Measurements from ENCODE around the gene RBBP4. TPM values are rescaled to one million over a fixed set of nuclear protein-coding genes. Genes with fewer than 3 reads are reported as not detected.

Gene RBBP4
- total and polyA plus RNA-seq, 2 donors (not counting 1 experiment from before 2014, with no cell fraction given), result 69.9 to 204 TPM

GRCh38 chr1:32684167-32684811 lies 33.3 kb downstream of the RBBP4 start:
- no peaks in the 10 kb centered on the region for H3K79me2 ChIP-seq (ENCODE audit: control insufficient read depth, insufficient read depth, low read length)
- peaks cover 9 to 56% of the 10 kb centered on the region in 2 experiments for H3K36me3 ChIP-seq (replicated peaks in 1 of 2; ENCODE audit: control extremely low read depth in 1 of 2, control insufficient read depth in 1 of 2, extremely low read depth in 1 of 2, insufficient read depth in 2 of 2, low read length in 1 of 2)
- no peak overlapping the region for H3K4me3 ChIP-seq (ENCODE audit: control extremely low read depth in 1 of 5, extremely low read depth in 1 of 5, insufficient read depth in 1 of 5, low read depth in 2 of 5, low read length in 4 of 5)
- H3K27me3 ChIP-seq (replicated peaks in 1 of 4; ENCODE audit: control extremely low read depth in 1 of 4, control insufficient read depth in 3 of 4, insufficient read depth in 4 of 4, low read length in 3 of 4), result no peaks in the 10 kb centered on the region
- CTCF ChIA-PET, result interaction anchor here (0.9 kb wide), 1 partner anchor 164 kb away, joined by 3 read pairs; no protein-coding TSS in a partner anchor
- no peak for ATAC-seq (ENCODE audit: low read depth)
- 100% methylated on average over 1 of the region's 2 CpGs for WGBS (ENCODE audit: insufficient coverage)
- H4K20me1 ChIP-seq (ENCODE audit: control insufficient read depth, insufficient read depth, low read length, poor library complexity, severe bottlenecking), result no peaks in the 10 kb centered on the region
- DNase-seq, result no peak
- H2AFZ ChIP-seq (ENCODE audit: insufficient read depth, low read depth, low read length, poor library complexity, severe bottlenecking), result no peak overlapping the region
- no peak overlapping the region for H3K9ac ChIP-seq (ENCODE audit: low read length)
- no peak overlapping the region for H3K27ac ChIP-seq (ENCODE audit: low read length in 2 of 2)
- POLR2A ChIA-PET, result no interaction called here
- no peaks in the 10 kb centered on the region for H3K9me3 ChIP-seq (ENCODE audit: control extremely low read depth in 1 of 3, control insufficient read depth in 2 of 3, insufficient read depth in 1 of 3, low read length in 2 of 3)
- TF ChIP-seq, protein P1, sequence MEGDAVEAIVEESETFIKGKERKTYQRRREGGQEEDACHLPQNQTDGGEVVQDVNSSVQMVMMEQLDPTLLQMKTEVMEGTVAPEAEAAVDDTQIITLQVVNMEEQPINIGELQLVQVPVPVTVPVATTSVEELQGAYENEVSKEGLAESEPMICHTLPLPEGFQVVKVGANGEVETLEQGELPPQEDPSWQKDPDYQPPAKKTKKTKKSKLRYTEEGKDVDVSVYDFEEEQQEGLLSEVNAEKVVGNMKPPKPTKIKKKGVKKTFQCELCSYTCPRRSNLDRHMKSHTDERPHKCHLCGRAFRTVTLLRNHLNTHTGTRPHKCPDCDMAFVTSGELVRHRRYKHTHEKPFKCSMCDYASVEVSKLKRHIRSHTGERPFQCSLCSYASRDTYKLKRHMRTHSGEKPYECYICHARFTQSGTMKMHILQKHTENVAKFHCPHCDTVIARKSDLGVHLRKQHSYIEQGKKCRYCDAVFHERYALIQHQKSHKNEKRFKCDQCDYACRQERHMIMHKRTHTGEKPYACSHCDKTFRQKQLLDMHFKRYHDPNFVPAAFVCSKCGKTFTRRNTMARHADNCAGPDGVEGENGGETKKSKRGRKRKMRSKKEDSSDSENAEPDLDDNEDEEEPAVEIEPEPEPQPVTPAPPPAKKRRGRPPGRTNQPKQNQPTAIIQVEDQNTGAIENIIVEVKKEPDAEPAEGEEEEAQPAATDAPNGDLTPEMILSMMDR (IDR thresholded peaks at IDR 0.05), result no peak
- TF ChIP-seq EZH2 (IDR thresholded peaks at IDR 0.05; ENCODE audit: borderline replicate concordance, insufficient read depth, low read depth, low read length, poor library complexity, severe bottlenecking), result no peak
- no peaks in the 10 kb centered on the region for H3K4me1 ChIP-seq (ENCODE audit: control insufficient read depth in 2 of 2, insufficient read depth in 2 of 2, low read length in 2 of 2)
- no peak overlapping the region for H3K4me3 Mint-ChIP-seq
- intact Hi-C loops (cut with micrococcal nuclease), result no loop called here
- no peak overlapping the region for H3K27ac Mint-ChIP-seq
- H3K4me2 ChIP-seq (replicated peaks; ENCODE audit: low read depth, low read length, poor library complexity, severe bottlenecking), result no peak overlapping the region
- no peaks in the 10 kb centered on the region for H3K9me3 Mint-ChIP-seq (ENCODE audit: insufficient read depth)
- no peaks in the 10 kb centered on the region for H3K4me1 Mint-ChIP-seq
- H3K27me3 Mint-ChIP-seq, result no peaks in the 10 kb centered on the region

DNA sequence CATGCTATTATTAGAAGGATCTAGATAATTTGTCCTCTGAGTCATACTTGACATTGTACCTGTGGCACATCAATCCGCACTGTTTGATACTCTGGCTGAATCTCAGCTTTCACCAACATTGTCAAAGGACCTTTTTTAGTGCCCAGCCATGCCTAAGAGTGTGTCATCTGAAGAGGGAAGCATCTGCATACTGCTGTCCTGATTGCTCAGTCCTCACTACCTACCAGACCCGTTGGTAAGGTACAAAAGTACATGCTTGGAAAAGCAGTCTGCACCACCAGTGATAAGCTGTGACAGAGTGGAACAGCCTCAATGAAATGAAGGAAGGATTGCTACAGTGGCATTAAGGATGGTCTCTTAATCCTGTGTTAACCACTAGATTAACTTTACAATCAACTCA lies 34.5 kb downstream of the RBBP4 start:
- no peak overlapping the region for H3K4me3 Mint-ChIP-seq

More for the DNA sequence above, 34.5 kb downstream of the RBBP4 start:
- Histone ChIP-seq H3K27ac (ENCODE audit: low read length in 2 of 2) (no peak overlapping the region), H3K36me3 (replicated peaks in 1 of 2; ENCODE audit: control extremely low read depth in 1 of 2, control insufficient read depth in 1 of 2, extremely low read depth in 1 of 2, insufficient read depth in 2 of 2, low read length in 1 of 2) (peaks cover 7 to 51% of the 10 kb centered on the region in 2 experiments), H2AFZ (ENCODE audit: insufficient read depth, low read depth, low read length, poor library complexity, severe bottlenecking) (no peak overlapping the region), H3K27me3 (replicated peaks in 1 of 4; ENCODE audit: control extremely low read depth in 1 of 4, control insufficient read depth in 3 of 4, insufficient read depth in 4 of 4, low read length in 3 of 4) (no peaks in the 10 kb centered on the region), H3K9me3 (ENCODE audit: control extremely low read depth in 1 of 3, control insufficient read depth in 2 of 3, insufficient read depth in 1 of 3, low read length in 2 of 3) (no peaks in the 10 kb centered on the region), H4K20me1 (ENCODE audit: control insufficient read depth, insufficient read depth, low read length, poor library complexity, severe bottlenecking) (no peaks in the 10 kb centered on the region), H3K79me2 (ENCODE audit: control insufficient read depth, insufficient read depth, low read length) (no peaks in the 10 kb centered on the region), H3K4me1 (ENCODE audit: control insufficient read depth in 2 of 2, insufficient read depth in 2 of 2, low read length in 2 of 2) (no peaks in the 10 kb centered on the region), H3K4me3 (ENCODE audit: control extremely low read depth in 1 of 5, extremely low read depth in 1 of 5, insufficient read depth in 1 of 5, low read depth in 2 of 5, low read length in 4 of 5) (no peak overlapping the region), H3K4me2 (replicated peaks; ENCODE audit: low read depth, low read length, poor library complexity, severe bottlenecking) (no peak overlapping the region), H3K9ac (ENCODE audit: low read length) (no peak overlapping the region)
- 100% methylated on average over 1 of the region's 2 CpGs for WGBS (ENCODE audit: insufficient coverage)
- no peaks in the 10 kb centered on the region for H3K4me1 Mint-ChIP-seq
- CTCF ChIA-PET, result no interaction called here
- POLR2A ChIA-PET, result no interaction called here
- no peaks in the 10 kb centered on the region for H3K27me3 Mint-ChIP-seq
- no peaks in the 10 kb centered on the region for H3K9me3 Mint-ChIP-seq (ENCODE audit: insufficient read depth)
- TF ChIP-seq, protein P1 (IDR thresholded peaks at IDR 0.05), result no peak
- no peak for TF ChIP-seq EZH2 (IDR thresholded peaks at IDR 0.05; ENCODE audit: borderline replicate concordance, insufficient read depth, low read depth, low read length, poor library complexity, severe bottlenecking)
- DNase-seq, result no peak
- H3K27ac Mint-ChIP-seq, result no peak overlapping the region
- intact Hi-C loops (cut with micrococcal nuclease), result no loop called here
- ATAC-seq (ENCODE audit: low read depth), result no peak

All from B cell (primary cell).